HEK293 (cell line): Measurements from ENCODE around the gene MLLT3.
A peak's percentile ranks its signal among the peaks of the same experiment; 100 is the strongest.

Experiments used
- GLI2 ChIP-seq: fragments of 450-650 bp; formaldehyde crosslinking; IDR thresholded peaks from 2 replicates; pipeline ENCODE4; 2017; ENCODE audit warnings: missing biosample characterization, missing genetic modification characterization, low read depth, borderline replicate concordance
- HOXA7 ChIP-seq: sonication (generic); formaldehyde crosslinking; IDR thresholded peaks from 2 replicates; pipeline ENCODE4 v1.8.1; 2022; ENCODE audit warnings: missing genetic modification reagents, borderline replicate concordance
- IKZF3 ChIP-seq: fragments of 450-650 bp; IDR thresholded peaks from 2 replicates; pipeline ENCODE4 v1.5.0; 2018; ENCODE audit warnings: missing biosample characterization, mild to moderate bottlenecking, missing genetic modification characterization, moderate library complexity
- KLF10 ChIP-seq: fragments of 450-650 bp; IDR thresholded peaks from 2 replicates; pipeline ENCODE4 v1.5.1; 2018; ENCODE audit warnings: missing biosample characterization, mild to moderate bottlenecking, missing genetic modification characterization
- KLF9 ChIP-seq: fragments of 450-650 bp; formaldehyde crosslinking; IDR thresholded peaks from 2 replicates; pipeline ENCODE4 v1.5.1; 2016; ENCODE audit warnings: missing biosample characterization, missing genetic modification characterization, low read depth
- OVOL3 ChIP-seq: fragments of 450-650 bp; formaldehyde crosslinking; IDR thresholded peaks from 2 replicates; pipeline ENCODE4 v1.5.1; 2016; ENCODE audit warnings: missing biosample characterization, missing genetic modification characterization
- SP2 ChIP-seq: fragments of 450-650 bp; formaldehyde crosslinking; IDR thresholded peaks from 2 replicates; pipeline ENCODE4 v1.5.1; 2016; ENCODE audit warnings: missing biosample characterization, missing genetic modification characterization
- SP7 ChIP-seq: fragments of 450-650 bp; formaldehyde crosslinking; IDR thresholded peaks from 2 replicates; pipeline ENCODE4 v1.5.1; 2016; ENCODE audit warnings: missing biosample characterization, missing genetic modification characterization
- ZBTB17 ChIP-seq: fragments of 450-650 bp; formaldehyde crosslinking; IDR thresholded peaks from 2 replicates; pipeline ENCODE4 v1.5.1; 2016; ENCODE audit warnings: missing biosample characterization, missing genetic modification characterization
- ZEB2 ChIP-seq: fragments of 450-650 bp; formaldehyde crosslinking; IDR thresholded peaks from 2 replicates; pipeline ENCODE4 v1.5.1; 2016; ENCODE audit warnings: missing biosample characterization, missing genetic modification characterization
- ZFHX2 ChIP-seq: fragments of 450-650 bp; formaldehyde crosslinking; conservative IDR thresholded peaks from 2 replicates; pipeline ENCODE4 v1.5.1; 2016; ENCODE audit warnings: missing biosample characterization, missing genetic modification characterization
- ZNF112 ChIP-seq: fragments of 450-650 bp; formaldehyde crosslinking; IDR thresholded peaks from 2 replicates; pipeline ENCODE4 v1.5.0; 2017; ENCODE audit warnings: missing biosample characterization, missing genetic modification characterization
- ZNF138 ChIP-seq: fragments of 450-650 bp; formaldehyde crosslinking; IDR thresholded peaks from 2 replicates; pipeline ENCODE4 v1.5.1; 2016; ENCODE audit warnings: missing biosample characterization, missing genetic modification characterization, borderline replicate concordance
- ZNF140 ChIP-seq: fragments of 450-650 bp; formaldehyde crosslinking; IDR thresholded peaks from 2 replicates; pipeline ENCODE4 v1.5.1; 2016; ENCODE audit warnings: missing biosample characterization, missing genetic modification characterization
- ZNF148 ChIP-seq: fragments of 450-650 bp; formaldehyde crosslinking; IDR thresholded peaks from 2 replicates; pipeline ENCODE4 v1.5.0; 2017; ENCODE audit warnings: missing biosample characterization, missing genetic modification characterization, borderline replicate concordance
- ZNF19 ChIP-seq: fragments of 450-650 bp; formaldehyde crosslinking; IDR thresholded peaks from 2 replicates; pipeline ENCODE4; 2016; ENCODE audit warnings: missing biosample characterization, missing genetic modification characterization, low read depth
- ZNF202 ChIP-seq: fragments of 450-650 bp; formaldehyde crosslinking; IDR thresholded peaks from 2 replicates; pipeline ENCODE4 v1.5.1; 2016; ENCODE audit warnings: missing biosample characterization, missing genetic modification characterization, borderline replicate concordance
- ZNF24 ChIP-seq: fragments of 450-650 bp; formaldehyde crosslinking; IDR thresholded peaks from 2 replicates; pipeline ENCODE4 v1.5.1; 2016; ENCODE audit warnings: missing biosample characterization, missing genetic modification characterization
- ZNF341 ChIP-seq: fragments of 450-650 bp; formaldehyde crosslinking; IDR thresholded peaks from 2 replicates; pipeline ENCODE4; 2016; ENCODE audit warnings: low read depth, missing biosample characterization, missing genetic modification characterization
- ZNF366 ChIP-seq: fragments of 450-650 bp; formaldehyde crosslinking; conservative IDR thresholded peaks from 2 replicates; pipeline ENCODE4 v1.5.1; 2016; ENCODE audit warnings: missing biosample characterization, missing genetic modification characterization
- ZNF426 ChIP-seq: fragments of 450-650 bp; formaldehyde crosslinking; IDR thresholded peaks from 2 replicates; pipeline ENCODE4 v1.5.1; 2017; ENCODE audit warnings: missing biosample characterization, missing genetic modification characterization, mild to moderate bottlenecking, inconsistent platforms, moderate library complexity
- ZNF555 ChIP-seq: fragments of 450-650 bp; formaldehyde crosslinking; conservative IDR thresholded peaks from 2 replicates; pipeline ENCODE4 v1.5.1; 2017; ENCODE audit warnings: missing biosample characterization, mild to moderate bottlenecking, missing genetic modification characterization, inconsistent platforms
- ZNF561 ChIP-seq: fragments of 450-650 bp; IDR thresholded peaks from 2 replicates; pipeline ENCODE4 v1.5.1; 2018; ENCODE audit warnings: missing biosample characterization, missing genetic modification characterization, borderline replicate concordance
- ZNF629 ChIP-seq: fragments of 450-650 bp; formaldehyde crosslinking; IDR thresholded peaks from 2 replicates; pipeline ENCODE4 v1.5.1; 2017; ENCODE audit warnings: missing biosample characterization, missing genetic modification characterization
- ZNF660 ChIP-seq: fragments of 450-650 bp; IDR thresholded peaks from 2 replicates; pipeline ENCODE4 v1.5.1; 2018; ENCODE audit warnings: missing biosample characterization, mild to moderate bottlenecking, missing genetic modification characterization
- ZNF670 ChIP-seq: fragments of 450-650 bp; formaldehyde crosslinking; IDR thresholded peaks from 2 replicates; pipeline ENCODE4 v1.5.1; 2016; ENCODE audit warnings: missing biosample characterization, missing genetic modification characterization, low read depth
- ZNF704 ChIP-seq: fragments of 450-650 bp; formaldehyde crosslinking; IDR thresholded peaks from 2 replicates; pipeline ENCODE4 v1.5.1; 2016; ENCODE audit warnings: missing biosample characterization, missing genetic modification characterization
- ZNF747 ChIP-seq: fragments of 450-650 bp; formaldehyde crosslinking; IDR thresholded peaks from 2 replicates; pipeline ENCODE4 v1.5.1; 2016; ENCODE audit warnings: missing biosample characterization, missing genetic modification characterization
- ZNF776 ChIP-seq: fragments of 450-650 bp; formaldehyde crosslinking; IDR thresholded peaks from 2 replicates; pipeline ENCODE4 v1.5.0; 2017; ENCODE audit warnings: missing biosample characterization, missing genetic modification characterization, borderline replicate concordance
- ZNF792 ChIP-seq: fragments of 450-650 bp; formaldehyde crosslinking; IDR thresholded peaks from 2 replicates; pipeline ENCODE4 v1.5.1; 2016; ENCODE audit warnings: missing biosample characterization, missing genetic modification characterization
- TF ChIP-seq, protein P1 (sequence below): fragments of 450-650 bp; formaldehyde crosslinking; IDR thresholded peaks from 2 replicates; pipeline ENCODE4 v1.5.1; 2016; ENCODE audit warnings: missing biosample characterization, missing genetic modification characterization
- TF ChIP-seq, protein P2 (sequence below): fragments of 450-650 bp; formaldehyde crosslinking; IDR thresholded peaks from 2 replicates; pipeline ENCODE4 v1.5.1; 2017; ENCODE audit warnings: missing biosample characterization, missing genetic modification characterization
- TF ChIP-seq, protein P3 (sequence below): fragments of 450-650 bp; formaldehyde crosslinking; optimal IDR thresholded peaks from 2 replicates; pipeline ENCODE3; 2016; ENCODE audit warnings: missing biosample characterization, mild to moderate bottlenecking, missing genetic modification characterization

The MLLT3 gene

DNA sequence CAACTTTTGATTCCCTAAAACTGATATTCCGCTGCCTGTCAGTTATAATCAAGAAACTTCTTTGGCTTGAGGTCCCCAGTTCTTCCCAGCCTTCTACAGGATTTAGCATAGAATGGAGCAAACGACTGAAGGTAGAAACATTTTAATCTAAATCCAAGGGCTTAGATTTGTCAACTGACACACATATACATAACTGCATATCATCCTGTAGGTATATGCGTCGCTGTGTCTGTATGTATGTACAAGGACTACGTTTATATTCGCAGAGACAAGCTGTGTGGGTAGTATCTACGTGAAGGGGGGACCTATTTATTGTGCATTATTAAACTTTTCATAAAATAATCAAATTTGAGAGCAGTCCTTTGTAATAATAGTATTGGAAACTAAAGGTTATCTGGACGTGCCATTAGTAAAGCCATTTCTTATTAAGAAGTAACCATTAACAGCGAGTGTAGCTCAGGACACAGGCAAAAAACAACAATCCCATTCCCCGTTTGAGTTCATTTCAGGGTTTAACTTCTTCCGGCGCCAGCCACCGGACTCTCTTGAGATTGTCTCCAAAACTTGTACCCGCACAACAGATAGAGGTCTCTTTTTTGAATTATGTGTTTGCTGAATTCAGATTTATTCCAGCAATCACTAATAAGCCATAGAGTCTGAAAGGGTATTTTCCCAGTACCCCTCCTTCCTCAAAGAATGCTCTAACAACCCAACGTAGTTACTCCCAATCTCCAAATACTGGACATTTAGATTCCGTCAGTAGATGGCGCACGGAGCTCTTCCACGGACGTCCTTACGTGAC, 2.1 kb upstream of the MLLT3 start (continued):
- TF ChIP-seq ZNF138 (tag by site-specific recombination) (no peak), ZNF341 (tag by site-specific recombination) (no peak), ZNF747 (no peak), ZFHX2 (tag by site-specific recombination) (no peak), ZNF670 (tag by site-specific recombination) (no peak), ZNF19 (tag by site-specific recombination) (no peak), ZBTB17 (tag by site-specific recombination) (no peak; the same call in 1 of the 2 replicates), ZNF140 (tag by site-specific recombination) (no peak), KLF10 (tag by site-specific recombination) (0 out of 2 replicates have a peak, but pooled peaks have one; percentile 37), IKZF3 (tag by site-specific recombination) (peak; percentile 48; the same call in 1 of the 2 replicates), SP7 (tag by site-specific recombination) (0 out of 2 replicates have a peak, but pooled peaks have one; percentile 34), ZNF366 (peak; percentile 70; the same call in 1 of the 2 replicates), KLF9 (tag by site-specific recombination) (no peak), ZNF24 (tag by site-specific recombination) (no peak), ZNF704 (no peak), ZNF112 (tag by site-specific recombination) (no peak), HOXA7 (no peak), ZNF660 (0 out of 2 replicates have a peak, but pooled peaks have one; percentile 34), ZNF202 (no peak), ZNF555 (tag by site-specific recombination) (no peak), GLI2 (tag by site-specific recombination) (no peak), ZNF792 (tag by site-specific recombination) (no peak), OVOL3 (no peak), ZNF776 (tag by site-specific recombination) (no peak), SP2 (tag by site-specific recombination) (no peak), ZEB2 (tag by site-specific recombination) (peak; percentile 53; the same call in 1 of the 2 replicates), ZNF426 (tag by site-specific recombination) (no peak), ZNF629 (tag by site-specific recombination) (peak; percentile 12; the same call in 1 of the 2 replicates), ZNF561 (tag by site-specific recombination) (0 out of 2 replicates have a peak, but pooled peaks have one; percentile 54), ZNF148 (tag by site-specific recombination) (no peak)
- TF ChIP-seq, protein P1, sequence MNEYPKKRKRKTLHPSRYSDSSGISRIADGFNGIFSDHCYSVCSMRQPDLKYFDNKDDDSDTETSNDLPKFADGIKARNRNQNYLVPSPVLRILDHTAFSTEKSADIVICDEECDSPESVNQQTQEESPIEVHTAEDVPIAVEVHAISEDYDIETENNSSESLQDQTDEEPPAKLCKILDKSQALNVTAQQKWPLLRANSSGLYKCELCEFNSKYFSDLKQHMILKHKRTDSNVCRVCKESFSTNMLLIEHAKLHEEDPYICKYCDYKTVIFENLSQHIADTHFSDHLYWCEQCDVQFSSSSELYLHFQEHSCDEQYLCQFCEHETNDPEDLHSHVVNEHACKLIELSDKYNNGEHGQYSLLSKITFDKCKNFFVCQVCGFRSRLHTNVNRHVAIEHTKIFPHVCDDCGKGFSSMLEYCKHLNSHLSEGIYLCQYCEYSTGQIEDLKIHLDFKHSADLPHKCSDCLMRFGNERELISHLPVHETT (tag by site-specific recombination), result 0 out of 2 replicates have a peak, but pooled peaks have one; percentile 18
- TF ChIP-seq, protein P2, sequence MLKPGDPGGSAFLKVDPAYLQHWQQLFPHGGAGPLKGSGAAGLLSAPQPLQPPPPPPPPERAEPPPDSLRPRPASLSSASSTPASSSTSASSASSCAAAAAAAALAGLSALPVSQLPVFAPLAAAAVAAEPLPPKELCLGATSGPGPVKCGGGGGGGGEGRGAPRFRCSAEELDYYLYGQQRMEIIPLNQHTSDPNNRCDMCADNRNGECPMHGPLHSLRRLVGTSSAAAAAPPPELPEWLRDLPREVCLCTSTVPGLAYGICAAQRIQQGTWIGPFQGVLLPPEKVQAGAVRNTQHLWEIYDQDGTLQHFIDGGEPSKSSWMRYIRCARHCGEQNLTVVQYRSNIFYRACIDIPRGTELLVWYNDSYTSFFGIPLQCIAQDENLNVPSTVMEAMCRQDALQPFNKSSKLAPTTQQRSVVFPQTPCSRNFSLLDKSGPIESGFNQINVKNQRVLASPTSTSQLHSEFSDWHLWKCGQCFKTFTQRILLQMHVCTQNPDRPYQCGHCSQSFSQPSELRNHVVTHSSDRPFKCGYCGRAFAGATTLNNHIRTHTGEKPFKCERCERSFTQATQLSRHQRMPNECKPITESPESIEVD (tag by site-specific recombination), result 0 out of 2 replicates have a peak, but pooled peaks have one; percentile 7
- TF ChIP-seq, protein P3, sequence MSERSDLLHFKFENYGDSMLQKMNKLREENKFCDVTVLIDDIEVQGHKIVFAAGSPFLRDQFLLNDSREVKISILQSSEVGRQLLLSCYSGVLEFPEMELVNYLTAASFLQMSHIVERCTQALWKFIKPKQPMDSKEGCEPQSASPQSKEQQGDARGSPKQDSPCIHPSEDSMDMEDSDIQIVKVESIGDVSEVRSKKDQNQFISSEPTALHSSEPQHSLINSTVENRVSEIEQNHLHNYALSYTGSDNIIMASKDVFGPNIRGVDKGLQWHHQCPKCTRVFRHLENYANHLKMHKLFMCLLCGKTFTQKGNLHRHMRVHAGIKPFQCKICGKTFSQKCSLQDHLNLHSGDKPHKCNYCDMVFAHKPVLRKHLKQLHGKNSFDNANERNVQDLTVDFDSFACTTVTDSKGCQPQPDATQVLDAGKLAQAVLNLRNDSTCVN, result no peak
